Endothelial cell of umbilical vein (primary cell): Measurements from ENCODE around the gene ANAPC16. TPM values are rescaled to one million over a fixed set of nuclear protein-coding genes. Genes with fewer than 3 reads are reported as not detected.

Source experiments
- BruUV-seq: library from RNA; stranded (reverse); fragments of 400-500 nt; replicated peaks from 2 replicates; lab custom pipeline; 2021; lab: Mats Ljungman, UMichigan
- CTCF ChIA-PET: fragments of 300-600, 350-600 bp; sonication (Branson Sonifier 250); formaldehyde crosslinking; loops from one replicate; lab custom pipeline; 2021; ENCODE audit warnings: antibody characterized with exemption, inconsistent platforms; lab: Charles Lee
- POLR2A ChIA-PET: fragments of 300-600, 350-600 bp; sonication (Branson Sonifier 250); formaldehyde crosslinking; loops from one replicate; lab custom pipeline; 2021; ENCODE audit warnings: antibody characterized with exemption, inconsistent platforms; lab: Charles Lee
- DNase-seq: peaks from one replicate; pipeline ENCODE4 v3.0.0-alpha.2; 2011; ENCODE audit warnings: low read depth, low spot score
- FAIRE-seq: peaks from 2 replicates; lab custom pipeline; 2011; peaks lifted over from hg19 to GRCh38; lab: Jason Lieb, UNC
- H2AFZ ChIP-seq: 2 replicates; pipeline ENCODE4 v1.6.0; 2012; ENCODE audit warnings: low read depth, low read length, control low read depth, inconsistent platforms
- H3K27ac ChIP-seq: 2 replicates; pipeline ENCODE4 v1.5.1; 2011; ENCODE audit warnings: low read depth, mild to moderate bottlenecking, control low read depth, low read length, moderate library complexity; ENCODE audit not compliant: insufficient read depth
- H3K27me3 ChIP-seq, 2 experiments: 2 replicates each; pipeline versions ENCODE4 v1.6.0 to v1.6.1; 2011; ENCODE audit warnings: low read length in 2 of 2, mixed read lengths in 1 of 2; ENCODE audit not compliant: control insufficient read depth in 2 of 2, insufficient read depth in 2 of 2
- H3K36me3 ChIP-seq, 2 experiments: 2 replicates in 1 of 2; 3 replicates in 1 of 2; pipeline ENCODE4 v1.5.1; 2011; ENCODE audit warnings: low read length in 2 of 2, mild to moderate bottlenecking in 1 of 2, moderate library complexity in 1 of 2; ENCODE audit not compliant: control insufficient read depth in 2 of 2, insufficient read depth in 2 of 2; ENCODE audit errors: extremely low read depth in 1 of 2
- H3K4me1 ChIP-seq: 3 replicates; pipeline ENCODE4 v1.5.1; 2011; ENCODE audit warnings: mild to moderate bottlenecking, low read length; ENCODE audit not compliant: control insufficient read depth, insufficient read depth; ENCODE audit errors: extremely low read depth
- H3K4me2 ChIP-seq: 2 replicates; pipeline ENCODE4 v1.6.1; 2011; ENCODE audit warnings: low read length, control low read depth, mixed read lengths; ENCODE audit not compliant: insufficient read depth
- H3K4me3 ChIP-seq, 3 experiments: fragments of 200-600 bp in 1 of 3; sonication (generic), shearing (Covaris generic) in 1 of 3; replicated peaks in 1 of 3; 2 replicates each; pipeline ENCODE4 v1.5.1; 2011 to 2016; ENCODE audit warnings: control low read depth in 3 of 3, low read length in 3 of 3, mild to moderate bottlenecking in 2 of 3, inconsistent platforms in 1 of 3, low read depth in 1 of 3, moderate library complexity in 1 of 3; ENCODE audit not compliant: insufficient read depth in 1 of 3
- H3K79me2 ChIP-seq: 2 replicates; pipeline ENCODE4 v1.6.0; 2012; ENCODE audit warnings: low read length, inconsistent platforms; ENCODE audit not compliant: control insufficient read depth, insufficient read depth
- H3K9ac ChIP-seq: replicated peaks from 2 replicates; pipeline ENCODE3; 2011; ENCODE audit warnings: low read length, control low read depth; ENCODE audit not compliant: insufficient read depth; ENCODE audit errors: extremely low read depth
- H3K9me1 ChIP-seq: replicated peaks from 3 replicates; pipeline ENCODE4 v1.6.0; 2011; ENCODE audit warnings: mild to moderate bottlenecking, low read length; ENCODE audit not compliant: control insufficient read depth, insufficient read depth; ENCODE audit errors: extremely low read depth
- H3K9me3 ChIP-seq: replicated peaks from 2 replicates; pipeline ENCODE4 v1.5.1; 2012; ENCODE audit warnings: low read length, inconsistent platforms; ENCODE audit not compliant: control insufficient read depth, insufficient read depth
- H4K20me1 ChIP-seq: replicated peaks from 2 replicates; pipeline ENCODE3; 2011; ENCODE audit warnings: mild to moderate bottlenecking, low read length; ENCODE audit not compliant: control insufficient read depth, insufficient read depth; ENCODE audit errors: extremely low read depth
- CTCF ChIP-seq, 2 donors: IDR thresholded peaks; 1 replicate in 1 of 2; 2 replicates in 1 of 2; pipeline ENCODE4 v1.5.1; 2011; ENCODE audit warnings: low read length in 2 of 2, mild to moderate bottlenecking in 2 of 2, moderate library complexity in 2 of 2, control low read depth in 1 of 2, inconsistent platforms in 1 of 2, low read depth in 1 of 2; ENCODE audit not compliant: insufficient read depth in 1 of 2; ENCODE audit errors: extremely low read depth in 1 of 2
- EZH2 ChIP-seq: IDR thresholded peaks from 2 replicates; pipeline ENCODE4 v1.6.1; 2012; ENCODE audit warnings: borderline replicate concordance, low read depth, mild to moderate bottlenecking, moderate library complexity, low read length, inconsistent platforms; ENCODE audit not compliant: severe bottlenecking
- FOS ChIP-seq: IDR thresholded peaks from 2 replicates; pipeline ENCODE4 v1.6.1; 2011; ENCODE audit warnings: mild to moderate bottlenecking, low read length, moderate library complexity, borderline replicate concordance; ENCODE audit not compliant: insufficient read depth
- GATA2 ChIP-seq: IDR thresholded peaks from 2 replicates; pipeline ENCODE4 v1.7.0; 2011; ENCODE audit warnings: low read depth, mild to moderate bottlenecking, moderate library complexity, mixed read lengths, low read length; ENCODE audit not compliant: insufficient read length, insufficient read depth
- JUN ChIP-seq: IDR thresholded peaks from 2 replicates; pipeline ENCODE4 v1.6.1; 2011; ENCODE audit warnings: borderline replicate concordance, low read depth; ENCODE audit not compliant: insufficient read length, insufficient read depth
- MYC ChIP-seq: IDR thresholded peaks from one replicate; pipeline ENCODE4 v1.6.1; 2011; ENCODE audit warnings: mild to moderate bottlenecking, low read depth, low read length
- POLR2A ChIP-seq: IDR thresholded peaks from 2 replicates; pipeline ENCODE4 v1.6.1; 2012; ENCODE audit warnings: low read depth, mild to moderate bottlenecking, control low read depth, low read length
- POLR2AphosphoS5 ChIP-seq: IDR thresholded peaks from 2 replicates; pipeline ENCODE4 v1.6.1; 2012; ENCODE audit warnings: low read depth, mild to moderate bottlenecking, control low read depth, low read length, moderate library complexity; ENCODE audit not compliant: insufficient read depth
- dilution Hi-C: fragments of 300-500 bp; cut with MboI; formaldehyde crosslinking; loops from one replicate; pipeline ENCODE4 v1.15.0; 2019; ENCODE audit warnings: low sequenced_read_pairs; ENCODE audit not compliant: extremely low pct_ligation_motif_present
- intact Hi-C: fragments of 100-400 bp; cut with micrococcal nuclease; formaldehyde crosslinking; loops from one replicate; pipeline ENCODE4 v1.10.0; 2022
- polyA plus RNA-seq, 4 experiments: library from polyadenylated mRNA; depleted of rRNA in 3 of 4; stranded (reverse) in 3 of 4; unstranded in 1 of 4; fragments of >200 nt; gene quantifications; 2 replicates each; pipeline versions ENCODE4 v1.2.1 to v1.2.3, GENCODE V29; 2011 to 2012; ENCODE audit warnings: missing spikeins in 1 of 4
- total RNA-seq: library from RNA; stranded (reverse); gene quantifications from 2 replicates; pipeline ENCODE4 v1.2.3, GENCODE V29; 2021
- TF ChIP-seq, protein P1 (sequence below): IDR thresholded peaks from 2 replicates; pipeline ENCODE4 v1.6.1; 2011; ENCODE audit not compliant: insufficient read depth, insufficient read length

The ANAPC16 gene
- total and polyA plus RNA-seq, 2 donors (not counting 3 experiments of a cell fraction or from before 2014, with no cell fraction given): 38.1 to 44.4 TPM

DNA sequence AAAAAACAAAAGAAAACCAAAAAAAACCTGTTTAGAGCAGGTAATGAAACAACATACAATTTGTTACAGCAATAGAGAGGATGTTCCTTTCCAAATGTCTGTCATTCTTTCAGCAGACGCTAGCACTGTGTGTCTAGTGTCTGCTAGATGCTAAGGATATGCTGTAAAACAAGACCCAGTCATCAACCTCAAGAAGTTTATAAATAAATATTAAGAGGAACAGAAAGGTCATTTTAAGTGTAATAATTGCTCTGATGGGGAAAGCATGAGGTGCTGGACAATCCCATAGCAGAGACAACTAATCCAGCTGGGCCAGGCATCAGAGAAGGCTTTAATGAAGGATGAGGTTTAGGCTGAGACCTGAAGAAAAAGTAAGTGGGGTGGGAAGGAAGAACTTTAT, 23.6 kb downstream of the ANAPC16 start:
- DNase-seq: no peak
- H3K79me2 ChIP-seq: no peaks in the 10 kb centered on the region
- ChIA-PET CTCF (no interaction called here), POLR2A (no interaction called here)
- no peaks in the 10 kb centered on the region for H3K9me3 ChIP-seq
- no peak overlapping the region for H3K4me2 ChIP-seq
- TF ChIP-seq GATA2 (no peak), POLR2A (no peak), EZH2 (no peak), MYC (no peak), JUN (no peak)
- H3K4me3 ChIP-seq: no peak overlapping the region
- no peak overlapping the region for H3K27ac ChIP-seq
- no peaks in the 10 kb centered on the region for H3K27me3 ChIP-seq
- no peak for FAIRE-seq
- peaks cover 19% of the 10 kb centered on the region for H3K4me1 ChIP-seq
- intact Hi-C loops: no loop called here
- no peaks in the 10 kb centered on the region for H3K9me1 ChIP-seq
- peaks cover 0 to 2% of the 10 kb centered on the region in 2 experiments for H3K36me3 ChIP-seq
- BruUV-seq: no TSS peak
- H3K9ac ChIP-seq: no peak overlapping the region
- H4K20me1 ChIP-seq: no peaks in the 10 kb centered on the region
- dilution Hi-C loops: no loop called here
- no peak overlapping the region for H2AFZ ChIP-seq

GRCh38 chr10:72240371-72240770, 24.6 kb downstream of the ANAPC16 start:
- no peak for TF ChIP-seq JUN
- TF ChIP-seq EZH2: no peak
- no peak for TF ChIP-seq GATA2
- TF ChIP-seq, protein P1, sequence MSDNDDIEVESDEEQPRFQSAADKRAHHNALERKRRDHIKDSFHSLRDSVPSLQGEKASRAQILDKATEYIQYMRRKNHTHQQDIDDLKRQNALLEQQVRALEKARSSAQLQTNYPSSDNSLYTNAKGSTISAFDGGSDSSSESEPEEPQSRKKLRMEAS: no peak
- no peak for TF ChIP-seq MYC
- TF ChIP-seq CTCF (IDR thresholded peaks at IDR 0.05; ENCODE audit: extremely low read depth in 1 of 2, insufficient read depth in 1 of 2, low read depth in 1 of 2, low read length in 2 of 2): no peak
- no peak for TF ChIP-seq POLR2AphosphoS5
- no peak for TF ChIP-seq FOS
- no peak for TF ChIP-seq POLR2A
- Histone ChIP-seq H3K9me1 (no peaks in the 10 kb centered on the region), H3K9me3 (no peaks in the 10 kb centered on the region), H4K20me1 (no peaks in the 10 kb centered on the region), H3K4me2 (no peak overlapping the region), H3K9ac (no peak overlapping the region), H3K4me1 (peaks cover 26% of the 10 kb centered on the region), H3K4me3 (no peak overlapping the region), H3K27ac (no peak overlapping the region), H3K27me3 (no peaks in the 10 kb centered on the region), H3K79me2 (no peaks in the 10 kb centered on the region), H2AFZ (no peak overlapping the region), H3K36me3 (no peaks in the 10 kb centered on the region)
- dilution Hi-C loops (no loop called here), intact Hi-C loops (no loop called here)
- POLR2A ChIA-PET: no interaction called here
- DNase-seq (no peak), FAIRE-seq (no peak)
- no TSS peak for BruUV-seq
- CTCF ChIA-PET: interaction anchor here (1.1 to 1.5 kb wide), 3 partner anchors 9 to 20 kb away, joined by 3 to 4 read pairs (median 3); no protein-coding TSS in a partner anchor
